ENCODE measurements around the gene ALS2CL.

Gene ALS2CL

DNA sequence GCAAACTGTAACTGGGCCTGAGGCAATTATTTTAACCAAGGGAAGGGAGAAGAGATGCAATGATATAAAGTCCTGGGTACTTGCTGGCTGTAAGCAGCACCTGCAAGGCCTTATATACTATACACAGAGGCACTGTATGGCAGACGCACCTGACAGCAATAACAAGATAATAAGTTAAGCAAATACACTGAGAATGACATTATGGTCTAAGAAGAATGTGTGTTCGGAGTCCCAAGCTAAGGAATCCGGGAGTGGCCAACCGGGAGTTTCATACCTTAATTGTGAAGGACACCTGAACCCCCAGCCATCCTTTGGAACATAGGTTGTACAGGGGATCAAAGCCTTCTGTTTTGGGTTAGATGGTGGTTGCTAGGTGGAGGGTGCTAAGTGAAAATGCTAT, 67.4 kb downstream of the ALS2CL start:
- no peak for DNase-seq
- TF ChIP-seq EZH2phosphoT487 (IDR thresholded peaks at IDR 0.05; ENCODE audit: low read length) (no peak), EZH2 (optimal IDR thresholded peaks at IDR 0.05; ENCODE audit: low read depth, low read length) (no peak)
- TF ChIP-seq, protein P1, sequence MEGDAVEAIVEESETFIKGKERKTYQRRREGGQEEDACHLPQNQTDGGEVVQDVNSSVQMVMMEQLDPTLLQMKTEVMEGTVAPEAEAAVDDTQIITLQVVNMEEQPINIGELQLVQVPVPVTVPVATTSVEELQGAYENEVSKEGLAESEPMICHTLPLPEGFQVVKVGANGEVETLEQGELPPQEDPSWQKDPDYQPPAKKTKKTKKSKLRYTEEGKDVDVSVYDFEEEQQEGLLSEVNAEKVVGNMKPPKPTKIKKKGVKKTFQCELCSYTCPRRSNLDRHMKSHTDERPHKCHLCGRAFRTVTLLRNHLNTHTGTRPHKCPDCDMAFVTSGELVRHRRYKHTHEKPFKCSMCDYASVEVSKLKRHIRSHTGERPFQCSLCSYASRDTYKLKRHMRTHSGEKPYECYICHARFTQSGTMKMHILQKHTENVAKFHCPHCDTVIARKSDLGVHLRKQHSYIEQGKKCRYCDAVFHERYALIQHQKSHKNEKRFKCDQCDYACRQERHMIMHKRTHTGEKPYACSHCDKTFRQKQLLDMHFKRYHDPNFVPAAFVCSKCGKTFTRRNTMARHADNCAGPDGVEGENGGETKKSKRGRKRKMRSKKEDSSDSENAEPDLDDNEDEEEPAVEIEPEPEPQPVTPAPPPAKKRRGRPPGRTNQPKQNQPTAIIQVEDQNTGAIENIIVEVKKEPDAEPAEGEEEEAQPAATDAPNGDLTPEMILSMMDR (IDR thresholded peaks at IDR 0.05; ENCODE audit: low read length) = no peak
- H3K4me3 ChIP-seq (ENCODE audit: low read length) = no peak overlapping the region

DNA sequence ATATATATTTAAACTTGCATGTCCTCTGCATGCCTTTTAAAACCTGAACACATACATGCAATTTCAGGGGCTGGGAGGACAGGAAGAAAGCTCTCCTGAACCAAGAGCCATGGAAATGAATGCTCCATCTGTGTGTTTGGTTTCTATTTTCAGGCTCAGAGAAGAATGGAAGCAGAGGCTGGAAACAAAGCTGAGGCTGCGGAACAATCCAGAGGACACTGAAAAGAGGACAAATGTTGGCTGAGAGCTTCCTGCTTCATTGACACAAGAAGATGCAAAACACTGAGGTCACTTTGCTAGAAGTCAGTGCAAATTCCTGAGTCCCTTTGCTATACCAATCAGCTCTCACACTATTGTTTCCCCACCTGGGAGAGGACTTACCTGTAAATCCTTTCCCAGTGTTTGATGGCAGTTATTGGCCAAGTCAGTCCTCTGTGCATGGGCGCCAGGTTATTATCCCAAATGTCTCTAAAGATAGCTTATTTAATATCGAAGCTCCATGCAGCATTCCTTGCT, 68.4 kb downstream of the ALS2CL start:
- H3K4me2 ChIP-seq (ENCODE audit: low read depth, low read length) = no peak overlapping the region
- H4K20me1 ChIP-seq (ENCODE audit: insufficient read depth, low read length) = no peaks in the 10 kb centered on the region
- no peak overlapping the region for H3K9ac ChIP-seq (ENCODE audit: low read length)
- H3K36me3 ChIP-seq (replicated peaks; ENCODE audit: insufficient read depth, low read length) = no peaks in the 10 kb centered on the region
- H3K79me2 ChIP-seq (ENCODE audit: low read length) = no peaks in the 10 kb centered on the region
- no peaks in the 10 kb centered on the region for H3K27me3 ChIP-seq (replicated peaks; ENCODE audit: insufficient read depth, low read length)
- TF ChIP-seq EZH2phosphoT487 (IDR thresholded peaks at IDR 0.05; ENCODE audit: low read length) = no peak
- no peak for TF ChIP-seq EZH2 (optimal IDR thresholded peaks at IDR 0.05; ENCODE audit: low read depth, low read length)
- TF ChIP-seq, protein P1 (IDR thresholded peaks at IDR 0.05; ENCODE audit: low read length) = no peak
- H3K9me3 ChIP-seq (replicated peaks; ENCODE audit: insufficient read depth, low read length) = no peaks in the 10 kb centered on the region
- H2AFZ ChIP-seq (ENCODE audit: low read length) = no peak overlapping the region
- DNase-seq = no peak
- no peak overlapping the region for H3K4me3 ChIP-seq (ENCODE audit: low read length)
- no peaks in the 10 kb centered on the region for H3K4me1 ChIP-seq (ENCODE audit: low read length)
- H3F3A ChIP-seq (ENCODE audit: insufficient read depth, low read length) = no peaks in the 10 kb centered on the region
- H3K9me2 ChIP-seq (replicated peaks; ENCODE audit: insufficient read depth, low read length) = no peaks in the 10 kb centered on the region
- H3K27ac ChIP-seq (ENCODE audit: low read length) = no peak overlapping the region

More for the DNA sequence above, 67.4 kb downstream of the ALS2CL start:
- Histone ChIP-seq H3K27me3 (replicated peaks; ENCODE audit: insufficient read depth, low read length) (no peaks in the 10 kb centered on the region), H2AFZ (ENCODE audit: low read length) (no peak overlapping the region), H3K4me2 (ENCODE audit: low read depth, low read length) (no peak overlapping the region), H3K4me1 (ENCODE audit: low read length) (no peaks in the 10 kb centered on the region), H3K9ac (ENCODE audit: low read length) (no peak overlapping the region), H3K79me2 (ENCODE audit: low read length) (no peaks in the 10 kb centered on the region), H3K9me2 (replicated peaks; ENCODE audit: insufficient read depth, low read length) (no peaks in the 10 kb centered on the region), H3K36me3 (replicated peaks; ENCODE audit: insufficient read depth, low read length) (no peaks in the 10 kb centered on the region), H3F3A (ENCODE audit: insufficient read depth, low read length) (no peaks in the 10 kb centered on the region), H3K9me3 (replicated peaks; ENCODE audit: insufficient read depth, low read length) (no peaks in the 10 kb centered on the region), H3K27ac (ENCODE audit: low read length) (no peak overlapping the region), H4K20me1 (ENCODE audit: insufficient read depth, low read length) (no peaks in the 10 kb centered on the region)

DNA sequence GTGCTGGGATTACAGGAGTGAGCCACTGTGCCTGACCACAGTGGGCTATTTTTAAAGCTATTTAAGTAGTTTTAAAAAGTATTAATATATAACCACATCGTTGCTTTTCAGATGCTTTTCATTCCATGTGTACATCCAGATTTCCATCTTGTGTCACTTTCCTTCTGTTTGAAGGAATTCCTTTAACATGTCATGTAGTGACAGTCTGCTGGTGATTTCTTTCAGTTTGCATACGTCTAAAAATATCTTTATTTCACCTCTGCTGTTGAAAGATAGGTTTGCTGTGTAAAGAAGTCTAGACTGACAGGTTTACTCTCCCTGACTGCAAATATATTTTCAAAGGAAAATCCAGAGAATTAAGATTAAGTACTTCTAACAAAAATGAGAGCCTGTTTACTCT, 68.9 kb downstream of the ALS2CL start:
- no peak overlapping the region for H3K4me2 ChIP-seq (ENCODE audit: low read depth, low read length)
- no peaks in the 10 kb centered on the region for H3K36me3 ChIP-seq (replicated peaks; ENCODE audit: insufficient read depth, low read length)
- no peaks in the 10 kb centered on the region for H4K20me1 ChIP-seq (ENCODE audit: insufficient read depth, low read length)
- H3K79me2 ChIP-seq (ENCODE audit: low read length) = no peaks in the 10 kb centered on the region
- no peaks in the 10 kb centered on the region for H3K4me1 ChIP-seq (ENCODE audit: low read length)
- H3K27ac ChIP-seq (ENCODE audit: low read length) = no peak overlapping the region
- H2AFZ ChIP-seq (ENCODE audit: low read length) = no peak overlapping the region
- H3K27me3 ChIP-seq (replicated peaks; ENCODE audit: insufficient read depth, low read length) = no peaks in the 10 kb centered on the region
- H3F3A ChIP-seq (ENCODE audit: insufficient read depth, low read length) = no peaks in the 10 kb centered on the region
- no peak overlapping the region for H3K4me3 ChIP-seq (ENCODE audit: low read length)
- no peaks in the 10 kb centered on the region for H3K9me3 ChIP-seq (replicated peaks; ENCODE audit: insufficient read depth, low read length)
- TF ChIP-seq, protein P1 (IDR thresholded peaks at IDR 0.05; ENCODE audit: low read length) = no peak
- TF ChIP-seq EZH2phosphoT487 (IDR thresholded peaks at IDR 0.05; ENCODE audit: low read length) = no peak
- TF ChIP-seq EZH2 (optimal IDR thresholded peaks at IDR 0.05; ENCODE audit: low read depth, low read length) = no peak
- no peaks in the 10 kb centered on the region for H3K9me2 ChIP-seq (replicated peaks; ENCODE audit: insufficient read depth, low read length)
- DNase-seq = no peak
- no peak overlapping the region for H3K9ac ChIP-seq (ENCODE audit: low read length)

Data from MM.1S (cell line).